ENCODE data around the gene NECTIN4.
"Not testable (repeated sequence)": the region's sequence is repeated elsewhere in the genome, so short reads cannot be mapped to it uniquely, and the experiment has no call there.

Gene NECTIN4

GRCh38 chr1:161032409-161032808 lies 56.9 kb downstream of the NECTIN4 start:
- DNase-seq (ENCODE audit: low read depth): no peak
- H3K4me3 ChIP-seq (ENCODE audit: control insufficient read depth, low read depth, low read length): no peak overlapping the region
- no peak for TF ChIP-seq CTCF (conservative IDR thresholded peaks at IDR 0.05; ENCODE audit: control insufficient read depth, insufficient read depth, low read depth, low read length)

GRCh38 chr1:161031874-161032273 lies 57.5 kb downstream of the NECTIN4 start:
- no peak for DNase-seq (ENCODE audit: low read depth)
- no peak for TF ChIP-seq CTCF (conservative IDR thresholded peaks at IDR 0.05; ENCODE audit: control insufficient read depth, insufficient read depth, low read depth, low read length)
- H3K4me3 ChIP-seq (ENCODE audit: control insufficient read depth, low read depth, low read length): no peak overlapping the region

GRCh38 chr1:161029466-161029865 lies 59.9 kb downstream of the NECTIN4 start:
- DNase-seq (ENCODE audit: low read depth); H3K4me3 ChIP-seq (ENCODE audit: control insufficient read depth, low read depth, low read length): not testable (repeated sequence)

GRCh38 chr1:161026954-161027353 lies 62.4 kb downstream of the NECTIN4 start:
- not testable (repeated sequence) for H3K4me3 ChIP-seq (ENCODE audit: control insufficient read depth, low read depth, low read length); DNase-seq (ENCODE audit: low read depth)

- not testable (repeated sequence) for H3K4me3 ChIP-seq (ENCODE audit: control insufficient read depth, low read depth, low read length); DNase-seq (ENCODE audit: low read depth)
Observed at GRCh38 chr1:161022432-161022831, 66.9 kb downstream of the NECTIN4 start.

- no peak overlapping the region for H3K4me3 ChIP-seq (ENCODE audit: control insufficient read depth, low read depth, low read length)
- DNase-seq (ENCODE audit: low read depth): no peak
- TF ChIP-seq CTCF (conservative IDR thresholded peaks at IDR 0.05; ENCODE audit: control insufficient read depth, insufficient read depth, low read depth, low read length): no peak
Observed at GRCh38 chr1:161021970-161022353, 67.4 kb downstream of the NECTIN4 start.

GRCh38 chr1:161021165-161021969 lies 68.0 kb downstream of the NECTIN4 start:
- H3K4me3 ChIP-seq (ENCODE audit: control insufficient read depth, low read depth, low read length): peak overlapping the region; percentile 31
- TF ChIP-seq CTCF (conservative IDR thresholded peaks at IDR 0.05; ENCODE audit: control insufficient read depth, insufficient read depth, low read depth, low read length): no peak
- no peak for DNase-seq (ENCODE audit: low read depth)
